GM21786 (cell line): Measurements from ENCODE around the gene SLF2.
A peak's percentile ranks its signal among the peaks of the same experiment; 100 is the strongest.

ENCODE experiments used
- ATAC-seq: cut with Tn5 transposase; IDR thresholded peaks from one replicate; pipeline ENCODE4 v1.9.1; 2021; ENCODE audit not compliant: unreplicated experiment

The SLF2 gene

GRCh38 chr10:100997360-100998182 lies 84.8 kb downstream of the SLF2 start:
- ATAC-seq, result peak; percentile 26

- ATAC-seq, result peak; percentile 35
Measured at GRCh38 chr10:100998183-100998990, 85.6 kb downstream of the SLF2 start.

GRCh38 chr10:100998991-100999741 lies 86.4 kb downstream of the SLF2 start:
- ATAC-seq, result peak; percentile 34

- no peak for ATAC-seq
Measured at GRCh38 chr10:100999742-101000126, 87.0 kb downstream of the SLF2 start, which contains the start of gene LZTS2. LZTS2 (plus strand) TSS chr10:100999808; CDS start chr10:101002539, 2,731 bp downstream.

DNA sequence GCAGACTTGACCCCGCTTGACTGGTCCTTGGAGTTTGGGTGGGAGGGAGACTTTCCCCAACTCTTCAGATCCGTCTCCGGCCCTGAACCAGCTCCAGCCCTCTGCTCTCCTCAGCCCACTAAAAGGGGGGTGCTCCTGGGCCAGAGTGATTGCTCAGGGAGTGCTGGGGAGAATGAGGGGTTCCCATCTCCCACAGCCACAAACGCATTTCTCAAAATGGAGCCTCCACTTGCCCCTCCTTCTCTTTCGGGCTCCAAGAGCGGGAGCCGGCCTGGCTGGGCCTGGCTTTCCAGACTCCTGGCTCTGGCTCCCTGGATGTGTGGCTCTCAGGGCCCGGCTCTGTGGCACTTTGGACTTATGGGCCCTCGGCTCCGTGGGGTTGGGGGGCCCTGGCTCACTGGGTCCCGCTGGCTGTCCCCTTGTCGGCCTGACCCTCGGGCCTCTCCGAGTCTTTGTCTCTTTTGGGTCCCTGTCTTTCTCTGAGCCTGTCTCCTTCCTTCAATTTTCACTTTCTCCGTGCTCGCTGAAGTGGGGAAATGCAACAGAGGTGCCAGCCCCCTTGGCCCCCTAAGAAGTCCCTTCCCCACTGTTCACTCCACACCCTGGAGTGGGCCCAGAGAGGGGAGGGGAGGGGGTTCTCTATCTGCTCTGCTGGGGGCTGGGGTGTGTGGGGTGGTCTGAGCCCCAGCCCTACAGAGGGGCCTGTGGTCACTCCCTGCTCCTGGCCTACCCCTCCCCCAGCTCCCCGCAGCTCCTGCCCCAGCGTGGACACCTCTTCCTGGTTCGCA lies 87.6 kb downstream of the SLF2 start:
- ATAC-seq, result no peak

GRCh38 chr10:101000915-101001658 lies 88.3 kb downstream of the SLF2 start:
- no peak for ATAC-seq

DNA sequence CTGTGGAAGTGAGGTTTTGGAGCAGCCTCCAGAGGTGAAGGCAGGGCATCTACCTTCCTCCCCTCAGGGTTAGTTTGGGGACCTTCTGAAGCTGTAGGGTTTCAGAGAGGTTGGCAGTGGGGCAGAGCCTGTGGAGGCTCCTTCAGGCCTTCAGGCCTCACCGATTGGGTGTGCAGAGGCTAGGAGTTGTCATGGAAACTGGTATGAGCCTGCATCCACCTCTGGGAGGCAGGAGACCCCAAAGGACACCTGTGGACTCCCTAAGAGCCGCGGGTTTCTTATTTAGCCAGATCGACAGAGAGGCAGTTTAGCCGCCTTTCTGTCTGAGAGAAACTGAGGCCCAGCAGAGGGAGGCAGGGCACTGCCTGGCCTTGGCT lies 88.9 kb downstream of the SLF2 start:
- no peak for ATAC-seq

DNA sequence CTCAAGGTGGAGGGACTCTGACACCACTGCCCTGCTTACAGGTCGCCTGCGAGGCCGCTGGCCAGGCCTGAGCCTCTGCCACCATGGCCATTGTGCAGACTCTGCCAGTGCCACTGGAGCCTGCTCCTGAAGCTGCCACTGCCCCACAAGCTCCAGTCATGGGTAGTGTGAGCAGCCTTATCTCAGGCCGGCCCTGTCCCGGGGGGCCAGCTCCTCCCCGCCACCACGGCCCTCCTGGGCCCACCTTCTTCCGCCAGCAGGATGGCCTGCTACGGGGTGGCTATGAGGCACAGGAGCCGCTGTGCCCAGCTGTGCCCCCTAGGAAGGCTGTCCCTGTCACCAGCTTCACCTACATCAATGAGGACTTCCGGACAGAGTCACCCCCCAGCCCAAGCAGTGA lies 89.7 kb downstream of the SLF2 start:
- no peak for ATAC-seq

GRCh38 chr10:101003639-101004206 lies 91.0 kb downstream of the SLF2 start:
- no peak for ATAC-seq

DNA sequence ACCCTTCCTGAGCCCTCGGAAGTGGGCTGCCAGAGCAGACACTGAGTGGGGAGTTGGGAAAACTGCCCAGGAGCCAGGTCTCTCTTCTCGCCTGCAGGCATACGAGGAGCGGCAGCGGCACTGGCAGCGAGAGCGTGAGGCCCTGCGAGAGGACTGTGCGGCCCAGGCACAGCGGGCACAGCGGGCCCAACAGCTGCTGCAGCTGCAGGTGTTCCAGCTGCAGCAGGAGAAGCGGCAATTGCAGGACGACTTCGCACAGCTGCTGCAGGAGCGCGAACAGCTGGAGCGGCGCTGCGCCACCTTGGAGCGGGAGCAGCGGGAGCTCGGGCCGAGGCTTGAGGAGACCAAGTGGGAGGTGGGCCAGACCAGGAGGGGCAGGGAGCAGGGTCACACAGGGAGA lies 92.6 kb downstream of the SLF2 start:
- no peak for ATAC-seq

DNA sequence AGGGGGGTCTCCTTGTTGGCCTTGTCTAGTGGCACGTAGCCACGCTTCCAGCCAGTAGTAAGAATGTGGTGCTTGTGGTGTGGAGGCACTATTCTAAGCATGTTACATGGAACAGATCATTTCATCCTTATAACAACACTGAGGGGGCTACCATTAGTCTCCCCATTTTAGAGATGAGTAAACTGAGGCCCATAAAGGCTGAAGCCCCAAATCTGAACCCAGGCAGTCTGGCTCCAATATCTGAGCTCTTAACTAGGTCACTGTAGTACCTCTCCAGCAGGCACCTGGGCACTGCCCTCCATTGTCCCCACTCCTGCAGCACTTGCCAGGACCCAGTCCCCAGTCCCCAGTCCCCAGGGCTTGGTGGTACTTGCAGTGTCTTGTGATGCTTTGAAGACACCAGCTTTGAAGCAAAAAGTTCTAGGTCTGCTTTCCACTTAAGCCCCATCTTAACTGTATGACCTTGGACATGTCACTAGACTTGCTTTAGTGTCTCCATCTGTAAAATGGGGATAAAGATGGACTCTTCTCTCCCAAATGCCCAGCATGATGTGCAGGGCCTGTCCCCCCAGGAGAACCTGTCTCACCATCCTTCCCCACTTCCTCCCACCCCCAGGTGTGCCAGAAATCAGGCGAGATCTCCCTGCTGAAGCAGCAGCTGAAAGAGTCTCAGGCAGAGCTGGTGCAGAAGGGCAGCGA lies 93.3 kb downstream of the SLF2 start:
- no peak for ATAC-seq

DNA sequence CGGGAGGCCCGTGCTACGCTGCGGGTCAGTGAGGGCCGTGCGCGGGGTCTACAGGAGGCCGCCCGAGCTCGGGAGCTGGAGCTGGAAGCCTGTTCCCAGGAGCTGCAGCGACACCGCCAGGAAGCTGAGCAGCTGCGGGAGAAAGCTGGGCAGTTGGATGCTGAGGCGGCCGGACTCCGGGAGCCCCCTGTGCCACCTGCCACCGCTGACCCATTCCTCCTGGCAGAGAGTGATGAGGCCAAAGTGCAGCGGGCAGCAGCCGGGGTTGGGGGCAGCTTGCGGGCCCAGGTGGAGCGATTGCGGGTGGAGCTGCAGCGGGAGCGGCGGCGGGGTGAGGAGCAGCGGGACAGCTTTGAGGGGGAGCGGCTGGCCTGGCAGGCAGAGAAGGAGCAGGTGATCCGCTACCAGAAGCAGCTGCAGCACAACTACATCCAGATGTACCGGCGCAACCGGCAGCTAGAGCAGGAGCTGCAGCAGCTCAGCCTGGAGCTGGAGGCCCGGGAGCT lies 93.9 kb downstream of the SLF2 start:
- ATAC-seq, result no peak

DNA sequence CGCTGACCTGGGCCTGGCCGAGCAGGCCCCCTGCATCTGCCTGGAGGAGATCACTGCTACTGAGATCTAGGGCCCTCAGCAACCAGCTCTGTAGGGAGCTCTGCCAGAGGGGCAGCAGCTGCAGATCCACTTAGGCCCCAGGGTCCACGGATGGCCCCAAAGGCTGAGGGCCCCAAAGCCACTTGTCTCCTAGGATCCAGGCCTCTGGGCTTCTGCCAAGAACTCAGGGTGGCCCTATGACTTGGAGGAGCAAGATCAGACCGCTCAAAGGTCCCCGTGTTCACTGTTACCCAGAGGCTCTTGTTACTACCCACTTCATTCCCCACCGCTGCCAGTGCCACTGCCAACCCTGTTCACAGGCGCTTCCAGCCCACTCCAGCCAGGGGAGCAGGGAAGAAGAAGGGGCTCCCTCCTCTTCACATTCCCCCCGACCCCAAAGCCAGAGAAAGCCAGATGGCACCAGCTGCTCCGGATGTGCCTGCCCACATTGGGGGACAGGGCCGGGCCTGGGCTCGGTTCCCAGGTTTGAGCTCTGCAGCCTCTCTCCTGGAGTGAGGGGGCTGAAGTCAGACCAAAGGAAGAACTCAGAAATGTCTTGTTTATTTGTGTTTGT lies 94.4 kb downstream of the SLF2 start:
- ATAC-seq, result no peak

DNA sequence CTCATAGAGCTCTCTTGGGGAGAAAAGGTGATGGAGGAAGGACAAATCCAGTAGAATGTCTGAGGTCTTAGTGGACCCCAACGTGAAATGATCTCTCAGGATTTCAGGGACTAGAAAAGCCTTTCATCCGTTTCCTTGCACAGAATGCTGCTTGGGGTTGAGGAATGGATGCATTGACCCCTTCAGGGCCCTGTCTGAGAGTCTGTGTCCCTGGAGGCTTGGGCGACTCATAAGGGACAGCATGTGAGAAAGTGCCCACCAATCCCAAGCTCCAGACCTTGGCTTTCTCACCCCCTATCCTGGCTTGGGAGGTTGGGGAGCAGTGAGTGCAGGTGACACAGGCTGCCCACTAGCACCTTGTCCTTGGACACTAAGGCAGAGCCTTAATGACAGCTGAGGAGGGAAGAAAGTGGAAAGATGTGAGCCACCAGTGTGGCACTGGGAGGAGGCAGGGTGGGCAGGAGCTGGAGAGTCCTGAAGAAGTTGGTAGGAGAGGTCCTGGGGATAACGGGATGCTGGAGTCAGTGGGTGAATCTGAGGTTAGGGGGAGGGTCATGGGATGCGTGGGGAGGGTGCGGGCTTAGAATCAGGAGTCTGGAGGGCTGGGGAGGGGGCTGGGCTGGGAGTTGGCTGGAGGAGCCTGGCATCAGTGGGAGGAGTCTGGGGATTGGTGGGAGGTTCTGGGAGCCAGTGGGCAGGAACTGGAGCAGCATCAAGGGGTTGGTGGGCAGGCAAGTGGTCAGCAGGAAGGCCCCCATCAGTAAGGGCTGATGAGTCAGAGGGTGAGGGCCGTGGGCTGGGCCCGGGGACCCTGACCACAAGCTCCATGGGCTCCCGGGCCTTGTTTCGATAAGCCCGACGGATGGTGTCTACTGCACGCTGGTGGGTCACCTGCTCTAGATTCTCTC lies 95.4 kb downstream of the SLF2 start:
- no peak for ATAC-seq

DNA sequence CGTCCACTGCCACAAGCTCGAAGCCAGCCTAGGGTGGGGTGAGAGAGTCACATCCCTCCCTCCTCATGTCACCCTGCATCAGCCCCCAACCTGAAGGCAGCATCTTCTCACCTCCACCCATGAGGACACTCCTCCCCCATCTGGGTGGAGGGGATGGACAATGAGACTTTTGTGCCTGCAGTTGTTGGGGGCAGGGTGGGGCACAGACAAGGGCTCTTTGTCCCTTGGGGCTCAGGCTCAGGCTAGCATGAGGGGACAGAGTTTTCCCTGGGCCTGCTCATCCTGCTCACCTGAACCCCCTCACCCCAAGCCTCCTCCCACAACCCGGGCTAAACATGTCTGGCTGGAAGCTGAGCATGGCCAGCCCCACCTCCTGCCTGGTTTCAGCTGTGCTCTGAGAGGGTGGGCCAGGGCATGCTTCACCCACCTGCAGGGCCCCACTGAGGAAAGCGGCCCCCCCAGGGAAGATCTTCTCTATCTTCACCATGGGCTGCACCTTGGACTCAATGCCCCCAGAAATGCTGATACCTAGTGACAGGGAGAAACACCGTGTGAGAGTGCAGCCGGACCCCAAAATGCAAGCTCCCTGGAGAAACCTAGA lies 96.2 kb downstream of the SLF2 start:
- ATAC-seq, result no peak

- ATAC-seq, result no peak
Measured at GRCh38 chr10:101010329-101010728, 97.6 kb downstream of the SLF2 start.
